OCI-LY1 (cell line): ENCODE measurements around the gene ELAVL3.

Source experiments
- CTCF ChIP-seq: fragments of 200-600 bp; sonication (generic), shearing (Covaris generic); IDR thresholded peaks from 2 replicates; pipeline ENCODE4 v1.5.1; 2017; ENCODE audit warnings: mild to moderate bottlenecking, antibody characterized with exemption, low read length, moderate library complexity, mixed read lengths
- EZH2 ChIP-seq: fragments of 200-600 bp; sonication (generic), shearing (Covaris generic); IDR thresholded peaks from 2 replicates; pipeline ENCODE4 v1.8.0; 2017; ENCODE audit warnings: borderline replicate concordance, mixed run types, mild to moderate bottlenecking, antibody characterized with exemption, low read length, moderate library complexity, mixed read lengths

GRCh38 chr19:11452620-11453310 lies 28.1 kb downstream of the ELAVL3 start:
- TF ChIP-seq CTCF (peak; percentile 55), EZH2 (no peak)
